Endothelial cell of umbilical vein (primary cell): Measurements from ENCODE around the gene NANOS1. TPM values are rescaled to one million over a fixed set of nuclear protein-coding genes. Genes with fewer than 3 reads are reported as not detected.

Experiments
- BruUV-seq: library from RNA; stranded (reverse); fragments of 400-500 nt; replicated peaks from 2 replicates; lab custom pipeline; 2021; lab: Mats Ljungman, UMichigan
- CTCF ChIA-PET: fragments of 300-600, 350-600 bp; sonication (Branson Sonifier 250); formaldehyde crosslinking; loops from one replicate; lab custom pipeline; 2021; ENCODE audit warnings: antibody characterized with exemption, inconsistent platforms; lab: Charles Lee
- POLR2A ChIA-PET: fragments of 300-600, 350-600 bp; sonication (Branson Sonifier 250); formaldehyde crosslinking; loops from one replicate; lab custom pipeline; 2021; ENCODE audit warnings: antibody characterized with exemption, inconsistent platforms; lab: Charles Lee
- DNase-seq: peaks from one replicate; pipeline ENCODE4 v3.0.0-alpha.2; 2011; ENCODE audit warnings: low read depth, low spot score
- FAIRE-seq: peaks from 2 replicates; lab custom pipeline; 2011; peaks lifted over from hg19 to GRCh38; lab: Jason Lieb, UNC
- H2AFZ ChIP-seq: 2 replicates; pipeline ENCODE4 v1.6.0; 2012; ENCODE audit warnings: low read depth, low read length, control low read depth, inconsistent platforms
- H3K27ac ChIP-seq: 2 replicates; pipeline ENCODE4 v1.5.1; 2011; ENCODE audit warnings: low read depth, mild to moderate bottlenecking, control low read depth, low read length, moderate library complexity; ENCODE audit not compliant: insufficient read depth
- H3K27me3 ChIP-seq, 2 experiments: 2 replicates each; pipeline versions ENCODE4 v1.6.0 to v1.6.1; 2011; ENCODE audit warnings: low read length in 2 of 2, mixed read lengths in 1 of 2; ENCODE audit not compliant: control insufficient read depth in 2 of 2, insufficient read depth in 2 of 2
- H3K36me3 ChIP-seq, 2 experiments: 2 replicates in 1 of 2; 3 replicates in 1 of 2; pipeline ENCODE4 v1.5.1; 2011; ENCODE audit warnings: low read length in 2 of 2, mild to moderate bottlenecking in 1 of 2, moderate library complexity in 1 of 2; ENCODE audit not compliant: control insufficient read depth in 2 of 2, insufficient read depth in 2 of 2; ENCODE audit errors: extremely low read depth in 1 of 2
- H3K4me1 ChIP-seq: 3 replicates; pipeline ENCODE4 v1.5.1; 2011; ENCODE audit warnings: mild to moderate bottlenecking, low read length; ENCODE audit not compliant: control insufficient read depth, insufficient read depth; ENCODE audit errors: extremely low read depth
- H3K4me2 ChIP-seq: 2 replicates; pipeline ENCODE4 v1.6.1; 2011; ENCODE audit warnings: low read length, control low read depth, mixed read lengths; ENCODE audit not compliant: insufficient read depth
- H3K4me3 ChIP-seq, 3 experiments: fragments of 200-600 bp in 1 of 3; sonication (generic), shearing (Covaris generic) in 1 of 3; replicated peaks in 1 of 3; 2 replicates each; pipeline ENCODE4 v1.5.1; 2011 to 2016; ENCODE audit warnings: control low read depth in 3 of 3, low read length in 3 of 3, mild to moderate bottlenecking in 2 of 3, inconsistent platforms in 1 of 3, low read depth in 1 of 3, moderate library complexity in 1 of 3; ENCODE audit not compliant: insufficient read depth in 1 of 3
- H3K79me2 ChIP-seq: 2 replicates; pipeline ENCODE4 v1.6.0; 2012; ENCODE audit warnings: low read length, inconsistent platforms; ENCODE audit not compliant: control insufficient read depth, insufficient read depth
- H3K9ac ChIP-seq: replicated peaks from 2 replicates; pipeline ENCODE3; 2011; ENCODE audit warnings: low read length, control low read depth; ENCODE audit not compliant: insufficient read depth; ENCODE audit errors: extremely low read depth
- H3K9me1 ChIP-seq: replicated peaks from 3 replicates; pipeline ENCODE4 v1.6.0; 2011; ENCODE audit warnings: mild to moderate bottlenecking, low read length; ENCODE audit not compliant: control insufficient read depth, insufficient read depth; ENCODE audit errors: extremely low read depth
- H3K9me3 ChIP-seq: replicated peaks from 2 replicates; pipeline ENCODE4 v1.5.1; 2012; ENCODE audit warnings: low read length, inconsistent platforms; ENCODE audit not compliant: control insufficient read depth, insufficient read depth
- H4K20me1 ChIP-seq: replicated peaks from 2 replicates; pipeline ENCODE3; 2011; ENCODE audit warnings: mild to moderate bottlenecking, low read length; ENCODE audit not compliant: control insufficient read depth, insufficient read depth; ENCODE audit errors: extremely low read depth
- EZH2 ChIP-seq: IDR thresholded peaks from 2 replicates; pipeline ENCODE4 v1.6.1; 2012; ENCODE audit warnings: borderline replicate concordance, low read depth, mild to moderate bottlenecking, moderate library complexity, low read length, inconsistent platforms; ENCODE audit not compliant: severe bottlenecking
- FOS ChIP-seq: IDR thresholded peaks from 2 replicates; pipeline ENCODE4 v1.6.1; 2011; ENCODE audit warnings: mild to moderate bottlenecking, low read length, moderate library complexity, borderline replicate concordance; ENCODE audit not compliant: insufficient read depth
- GATA2 ChIP-seq: IDR thresholded peaks from 2 replicates; pipeline ENCODE4 v1.7.0; 2011; ENCODE audit warnings: low read depth, mild to moderate bottlenecking, moderate library complexity, mixed read lengths, low read length; ENCODE audit not compliant: insufficient read length, insufficient read depth
- JUN ChIP-seq: IDR thresholded peaks from 2 replicates; pipeline ENCODE4 v1.6.1; 2011; ENCODE audit warnings: borderline replicate concordance, low read depth; ENCODE audit not compliant: insufficient read length, insufficient read depth
- MYC ChIP-seq: IDR thresholded peaks from one replicate; pipeline ENCODE4 v1.6.1; 2011; ENCODE audit warnings: mild to moderate bottlenecking, low read depth, low read length
- POLR2A ChIP-seq: IDR thresholded peaks from 2 replicates; pipeline ENCODE4 v1.6.1; 2012; ENCODE audit warnings: low read depth, mild to moderate bottlenecking, control low read depth, low read length
- POLR2AphosphoS5 ChIP-seq: IDR thresholded peaks from 2 replicates; pipeline ENCODE4 v1.6.1; 2012; ENCODE audit warnings: low read depth, mild to moderate bottlenecking, control low read depth, low read length, moderate library complexity; ENCODE audit not compliant: insufficient read depth
- dilution Hi-C: fragments of 300-500 bp; cut with MboI; formaldehyde crosslinking; loops from one replicate; pipeline ENCODE4 v1.15.0; 2019; ENCODE audit warnings: low sequenced_read_pairs; ENCODE audit not compliant: extremely low pct_ligation_motif_present
- intact Hi-C: fragments of 100-400 bp; cut with micrococcal nuclease; formaldehyde crosslinking; loops from one replicate; pipeline ENCODE4 v1.10.0; 2022
- polyA plus RNA-seq, 4 experiments: library from polyadenylated mRNA; depleted of rRNA in 3 of 4; stranded (reverse) in 3 of 4; unstranded in 1 of 4; fragments of >200 nt; gene quantifications; 2 replicates each; pipeline versions ENCODE4 v1.2.1 to v1.2.3, GENCODE V29; 2011 to 2012; ENCODE audit warnings: missing spikeins in 1 of 4
- total RNA-seq: library from RNA; stranded (reverse); gene quantifications from 2 replicates; pipeline ENCODE4 v1.2.3, GENCODE V29; 2021
- TF ChIP-seq, protein P1 (sequence below), 2 donors: IDR thresholded peaks; 1 replicate in 1 of 2; 2 replicates in 1 of 2; pipeline ENCODE4 v1.5.1; 2011; ENCODE audit warnings: low read length in 2 of 2, mild to moderate bottlenecking in 2 of 2, moderate library complexity in 2 of 2, control low read depth in 1 of 2, inconsistent platforms in 1 of 2, low read depth in 1 of 2; ENCODE audit not compliant: insufficient read depth in 1 of 2; ENCODE audit errors: extremely low read depth in 1 of 2
- TF ChIP-seq, protein P2 (sequence below): IDR thresholded peaks from 2 replicates; pipeline ENCODE4 v1.6.1; 2011; ENCODE audit not compliant: insufficient read depth, insufficient read length

The NANOS1 gene
- total and polyA plus RNA-seq, 2 donors (not counting 3 experiments of a cell fraction or from before 2014, with no cell fraction given), result 0.29 to 0.40 TPM

DNA sequence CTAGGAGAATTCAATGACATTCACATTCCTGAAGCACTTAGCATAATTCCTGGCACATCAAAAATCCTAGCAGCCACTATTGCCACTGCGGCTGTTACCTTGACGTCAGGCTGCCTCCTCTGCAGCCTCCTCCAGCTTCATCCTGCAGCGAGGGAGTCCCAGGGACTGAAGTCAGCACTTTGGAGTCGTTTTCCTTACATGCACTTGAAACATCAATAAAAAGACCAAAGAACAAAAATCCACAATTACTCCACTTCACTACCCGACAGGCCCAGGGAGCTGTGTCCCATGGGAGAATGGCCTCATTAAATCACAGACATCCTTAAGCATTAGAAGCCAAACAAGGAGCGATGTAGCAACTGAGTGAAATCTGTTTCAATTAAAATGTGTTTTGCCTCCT is 48.6 kb upstream of the NANOS1 start:
- Histone ChIP-seq H2AFZ (no peak overlapping the region), H3K9ac (no peak overlapping the region), H3K4me2 (no peak overlapping the region), H3K79me2 (no peaks in the 10 kb centered on the region), H3K9me1 (no peaks in the 10 kb centered on the region), H3K36me3 (no peaks in the 10 kb centered on the region), H3K27ac (no peak overlapping the region), H4K20me1 (no peaks in the 10 kb centered on the region), H3K27me3 (no peaks in the 10 kb centered on the region), H3K4me3 (no peak overlapping the region), H3K4me1 (no peaks in the 10 kb centered on the region), H3K9me3 (no peaks in the 10 kb centered on the region)
- BruUV-seq, result no TSS peak
- dilution Hi-C loops, result no loop called here
- FAIRE-seq (no peak), DNase-seq (no peak)
- ChIA-PET CTCF (no interaction called here), POLR2A (no interaction called here)
- intact Hi-C loops, result no loop called here
- no peak for TF ChIP-seq POLR2AphosphoS5
- TF ChIP-seq FOS, result no peak
- no peak for TF ChIP-seq POLR2A
- TF ChIP-seq GATA2, result no peak
- TF ChIP-seq JUN, result no peak
- no peak for TF ChIP-seq EZH2
- TF ChIP-seq, protein P1, sequence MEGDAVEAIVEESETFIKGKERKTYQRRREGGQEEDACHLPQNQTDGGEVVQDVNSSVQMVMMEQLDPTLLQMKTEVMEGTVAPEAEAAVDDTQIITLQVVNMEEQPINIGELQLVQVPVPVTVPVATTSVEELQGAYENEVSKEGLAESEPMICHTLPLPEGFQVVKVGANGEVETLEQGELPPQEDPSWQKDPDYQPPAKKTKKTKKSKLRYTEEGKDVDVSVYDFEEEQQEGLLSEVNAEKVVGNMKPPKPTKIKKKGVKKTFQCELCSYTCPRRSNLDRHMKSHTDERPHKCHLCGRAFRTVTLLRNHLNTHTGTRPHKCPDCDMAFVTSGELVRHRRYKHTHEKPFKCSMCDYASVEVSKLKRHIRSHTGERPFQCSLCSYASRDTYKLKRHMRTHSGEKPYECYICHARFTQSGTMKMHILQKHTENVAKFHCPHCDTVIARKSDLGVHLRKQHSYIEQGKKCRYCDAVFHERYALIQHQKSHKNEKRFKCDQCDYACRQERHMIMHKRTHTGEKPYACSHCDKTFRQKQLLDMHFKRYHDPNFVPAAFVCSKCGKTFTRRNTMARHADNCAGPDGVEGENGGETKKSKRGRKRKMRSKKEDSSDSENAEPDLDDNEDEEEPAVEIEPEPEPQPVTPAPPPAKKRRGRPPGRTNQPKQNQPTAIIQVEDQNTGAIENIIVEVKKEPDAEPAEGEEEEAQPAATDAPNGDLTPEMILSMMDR (IDR thresholded peaks at IDR 0.05; ENCODE audit: extremely low read depth in 1 of 2, insufficient read depth in 1 of 2, low read depth in 1 of 2, low read length in 2 of 2), result no peak
- TF ChIP-seq, protein P2, sequence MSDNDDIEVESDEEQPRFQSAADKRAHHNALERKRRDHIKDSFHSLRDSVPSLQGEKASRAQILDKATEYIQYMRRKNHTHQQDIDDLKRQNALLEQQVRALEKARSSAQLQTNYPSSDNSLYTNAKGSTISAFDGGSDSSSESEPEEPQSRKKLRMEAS, result no peak
- no peak for TF ChIP-seq MYC
